HL-60/S4 treated with retinoic acid at 250 ng/mL for 4 days and 3 days (cell line): ENCODE results near the gene NRROS.
"Not testable (repeated sequence)": the region's sequence is repeated elsewhere in the genome, so short reads cannot be mapped to it uniquely, and the experiment has no call there.

Source experiments
- in situ Hi-C: fragments of 300-500 bp; cut with MboI; formaldehyde crosslinking; loops from 2 replicates; pipeline ENCODE4 v1.7.0; 2022; ENCODE audit warnings: low sequenced_read_pairs

The NRROS gene

GRCh38 chr3:196624067-196624790 is 15.3 kb upstream of the NRROS start:
- in situ Hi-C loops: no loop called here

GRCh38 chr3:196624907-196625306 is 14.6 kb upstream of the NRROS start:
- in situ Hi-C loops: no loop called here

GRCh38 chr3:196625331-196625730 is 14.2 kb upstream of the NRROS start:
- in situ Hi-C loops: no loop called here

- in situ Hi-C loops: no loop called here
Observed at GRCh38 chr3:196627918-196628231, 11.6 kb upstream of the NRROS start.

- in situ Hi-C loops: no loop called here
Observed at GRCh38 chr3:196629228-196629627, 10.3 kb upstream of the NRROS start.

GRCh38 chr3:196631682-196632045 is 7.8 kb upstream of the NRROS start:
- in situ Hi-C loops: no loop called here

- in situ Hi-C loops: no loop called here
Observed at GRCh38 chr3:196632046-196632751, 7.3 kb upstream of the NRROS start.

GRCh38 chr3:196633555-196634151 is 5.8 kb upstream of the NRROS start:
- in situ Hi-C loops: no loop called here

- in situ Hi-C loops: no loop called here
Observed at GRCh38 chr3:196634224-196634623, 5.3 kb upstream of the NRROS start.

- in situ Hi-C loops: no loop called here
Observed at GRCh38 chr3:196634829-196635228, 4.7 kb upstream of the NRROS start.

- in situ Hi-C loops: no loop called here
Observed at GRCh38 chr3:196636369-196637349, 2.8 kb upstream of the NRROS start.

- in situ Hi-C loops: not testable (repeated sequence)
Observed at GRCh38 chr3:196637941-196638340, 1.6 kb upstream of the NRROS start.

- in situ Hi-C loops: no loop called here
Observed at GRCh38 chr3:196638861-196639482, 522 bp upstream of the NRROS start.

- in situ Hi-C loops: no loop called here
Observed at GRCh38 chr3:196640297-196641018, 964 bp downstream of the NRROS start.

GRCh38 chr3:196641333-196642054 is 2.0 kb downstream of the NRROS start:
- in situ Hi-C loops: no loop called here

- in situ Hi-C loops: no loop called here
Observed at GRCh38 chr3:196642434-196642833, 2.9 kb downstream of the NRROS start.

GRCh38 chr3:196643201-196643749 is 3.8 kb downstream of the NRROS start:
- in situ Hi-C loops: no loop called here

GRCh38 chr3:196643761-196644160 is 4.3 kb downstream of the NRROS start:
- in situ Hi-C loops: no loop called here

GRCh38 chr3:196645096-196645495 is 5.6 kb downstream of the NRROS start:
- in situ Hi-C loops: no loop called here
